C1 segment of cervical spinal cord (tissue), 14 donors: Measurements from ENCODE around the gene ITPR2.
"Not testable (repeated sequence)": the region's sequence is repeated elsewhere in the genome, so short reads cannot be mapped to it uniquely, and the experiment has no call there.

Source experiments
- DNase-seq, 14 donors: peaks; one replicate each; lab custom pipeline; 2025; lab: John Stamatoyannopoulos, UW

ITPR2 gene

DNA sequence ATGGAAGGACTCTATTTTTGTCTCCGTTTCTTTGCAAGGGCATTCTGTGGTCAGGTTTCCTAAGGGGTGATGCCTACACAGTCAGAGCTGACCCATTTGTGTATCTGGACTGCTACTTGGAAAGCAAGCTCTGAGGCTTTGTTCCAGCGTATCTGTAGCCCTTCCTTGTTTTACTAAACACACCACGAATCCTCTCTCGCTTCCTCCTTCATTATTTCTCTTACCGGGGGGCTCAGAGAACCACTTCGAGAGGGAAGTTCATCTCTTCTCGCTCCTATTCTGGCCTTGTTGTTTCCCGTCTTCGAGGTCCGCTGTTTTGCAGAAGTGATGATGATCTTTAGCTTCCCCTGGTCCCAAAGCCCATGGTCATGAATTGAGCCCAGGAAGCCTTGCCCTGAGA lies 472.9 kb downstream of the ITPR2 start:
- peak in 7 of 14 donors; percentile 14 to 62 (median 26) for DNase-seq

DNA sequence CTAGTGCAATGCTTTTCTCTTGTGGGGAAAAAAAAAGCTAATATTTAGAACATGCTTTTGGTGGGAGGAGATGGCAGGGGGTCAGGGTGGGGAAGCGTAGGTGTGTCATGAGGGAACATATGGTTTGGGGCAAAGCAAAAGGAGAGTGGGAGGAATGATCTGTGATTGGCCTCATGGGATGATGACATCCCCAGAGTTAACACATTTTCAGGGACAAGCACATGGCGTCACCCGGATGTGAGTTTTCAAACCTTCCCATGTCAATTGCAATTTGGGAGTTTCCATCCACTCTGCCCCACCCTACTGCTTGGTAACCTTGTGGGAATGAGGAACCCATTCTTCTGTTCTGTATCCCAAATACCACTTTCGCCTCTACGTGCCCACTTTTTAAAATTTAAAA lies 473.4 kb downstream of the ITPR2 start:
- peak in 1 of 14 donors; percentile 10 for DNase-seq

DNA sequence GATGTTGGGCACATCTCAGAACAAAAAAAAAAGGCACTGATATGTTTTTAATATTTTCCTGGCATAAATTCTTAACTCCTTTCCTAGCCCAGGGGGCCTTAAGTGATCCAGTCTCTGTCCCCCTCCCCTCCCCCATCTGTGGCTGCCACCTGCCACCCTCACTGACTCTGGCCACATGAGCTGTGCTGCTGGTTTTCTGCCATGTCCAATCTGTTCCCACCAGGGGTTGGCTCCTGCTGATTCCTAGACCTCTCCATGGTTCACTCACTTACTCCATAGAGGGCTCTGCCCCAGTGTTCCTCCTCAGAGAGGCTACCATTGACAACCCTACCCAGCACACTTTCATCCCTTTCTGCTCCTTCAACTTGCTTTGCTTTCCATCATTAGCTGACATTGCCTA lies 474.3 kb downstream of the ITPR2 start:
- DNase-seq: no peak

DNA sequence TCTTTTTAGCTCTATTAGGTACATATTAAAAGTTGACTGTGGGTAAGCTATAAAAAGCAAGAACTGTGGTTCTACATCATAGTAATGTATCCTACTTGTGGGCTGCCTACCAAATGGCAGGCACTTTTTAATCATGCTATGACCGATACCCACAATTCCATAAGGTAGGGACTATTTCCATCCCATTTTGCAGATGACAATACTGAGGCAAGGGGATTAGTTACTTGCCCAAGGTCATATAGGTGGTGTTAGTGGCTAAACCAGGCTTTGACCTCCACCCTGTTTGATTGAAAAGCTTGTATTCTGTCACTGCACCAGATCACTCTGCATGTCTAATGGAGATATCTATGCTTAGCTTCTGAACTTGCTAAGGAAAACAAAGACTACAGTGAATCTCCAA lies 485.7 kb downstream of the ITPR2 start:
- no peak for DNase-seq

DNA sequence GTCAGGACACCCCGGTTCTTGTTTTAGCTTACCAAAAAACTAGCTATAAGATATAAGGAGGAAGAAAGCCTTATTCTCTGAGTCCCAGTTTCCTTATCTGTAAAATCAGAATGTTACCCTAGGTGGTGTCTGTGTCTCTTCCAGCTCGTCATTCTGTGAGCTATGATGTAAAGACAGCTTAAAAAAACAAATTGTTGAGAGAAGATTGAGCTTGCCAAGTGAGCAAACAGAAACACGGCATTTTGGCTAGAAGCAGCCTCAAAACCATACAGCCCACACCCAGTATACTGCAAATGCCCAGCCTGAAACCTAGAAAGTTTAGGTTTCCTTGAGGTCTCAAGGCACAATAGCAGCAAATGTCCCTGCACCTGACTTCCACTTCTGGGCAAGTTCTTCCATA lies 486.3 kb downstream of the ITPR2 start:
- DNase-seq: no peak

DNA sequence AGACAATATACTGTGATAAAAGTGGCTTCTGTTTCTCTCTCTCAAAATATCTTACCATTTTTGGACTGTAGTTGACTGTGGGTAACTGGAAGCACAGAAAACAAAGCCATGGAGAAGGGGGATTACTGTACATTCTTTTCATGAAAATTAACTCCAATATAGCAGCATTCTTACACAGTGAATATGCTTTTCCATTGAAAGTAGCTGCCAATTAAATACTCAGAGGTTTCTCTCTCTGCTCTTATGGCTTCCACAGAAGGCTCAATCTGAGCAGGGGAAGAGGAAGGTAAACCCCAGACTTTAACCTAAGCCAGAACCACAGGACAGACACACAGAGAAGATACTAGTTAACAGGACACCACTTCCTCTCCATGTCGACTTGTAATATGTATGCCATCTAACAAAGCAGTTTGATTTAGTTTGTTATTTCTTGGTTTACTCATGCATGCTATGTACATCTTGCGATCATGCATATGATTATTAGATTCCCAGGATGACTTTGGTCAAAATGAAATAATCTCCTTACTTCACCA lies 487.5 kb downstream of the ITPR2 start:
- DNase-seq: no peak

DNA sequence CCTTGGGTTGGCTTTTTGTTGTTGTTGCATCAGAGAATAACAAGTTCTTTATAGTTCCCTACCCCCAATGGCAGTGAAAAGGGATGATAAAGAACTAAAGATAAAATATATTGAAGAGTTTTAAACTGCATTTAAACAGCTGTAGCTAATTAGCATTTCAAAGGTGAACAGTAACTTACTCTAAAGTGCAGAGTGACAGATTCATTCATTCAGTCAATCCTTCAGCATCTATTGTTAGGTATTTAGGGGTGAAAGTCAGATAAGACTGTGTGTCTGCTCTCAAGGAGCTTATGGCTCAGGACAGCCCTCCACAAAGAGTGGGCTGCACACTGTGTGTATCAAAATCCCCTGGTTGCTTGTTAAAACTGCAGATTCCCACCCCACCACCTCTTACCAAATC lies 491.5 kb downstream of the ITPR2 start:
- no peak for DNase-seq

DNA sequence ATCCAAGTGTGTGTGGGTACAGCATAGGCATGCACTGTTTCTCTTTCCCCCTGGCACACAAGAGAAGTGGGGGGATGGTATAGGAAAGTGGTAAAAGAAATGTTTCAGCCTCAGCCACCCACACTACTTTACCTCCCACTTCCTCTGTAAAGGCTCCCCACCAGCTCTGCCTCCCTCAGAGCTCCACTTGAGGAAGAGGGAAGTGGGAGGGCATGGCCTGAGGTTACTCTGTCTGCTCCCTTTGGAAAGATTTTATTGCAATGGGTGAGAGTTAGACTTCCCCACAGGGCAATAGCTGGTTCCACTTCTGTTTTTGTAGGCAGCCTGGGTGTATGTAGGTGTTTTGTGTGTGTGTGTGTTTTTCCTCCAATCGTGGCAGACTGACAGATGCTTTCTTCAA lies 492.3 kb downstream of the ITPR2 start:
- peak in 10 of 14 donors; percentile 13 to 66 (median 30) for DNase-seq

DNA sequence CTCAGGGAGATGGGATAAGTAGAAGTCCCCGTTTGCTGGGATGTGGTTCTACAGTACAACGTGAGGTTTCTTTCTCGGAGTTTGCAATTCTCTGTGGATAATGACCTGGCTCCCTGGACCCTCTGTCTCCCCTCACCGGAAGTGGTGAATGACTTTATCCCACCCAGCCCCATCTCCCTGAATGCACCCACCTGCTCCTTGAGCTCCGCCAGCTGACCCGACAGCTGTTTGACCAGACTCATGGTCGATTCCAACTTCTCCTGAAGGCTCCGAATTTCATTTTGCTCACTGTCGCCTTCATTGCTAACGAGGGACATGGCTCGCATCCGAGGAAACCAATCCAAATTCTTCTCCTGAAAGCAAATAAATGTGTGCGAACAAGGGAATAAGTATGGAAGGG lies 493.0 kb downstream of the ITPR2 start:
- no peak for DNase-seq

DNA sequence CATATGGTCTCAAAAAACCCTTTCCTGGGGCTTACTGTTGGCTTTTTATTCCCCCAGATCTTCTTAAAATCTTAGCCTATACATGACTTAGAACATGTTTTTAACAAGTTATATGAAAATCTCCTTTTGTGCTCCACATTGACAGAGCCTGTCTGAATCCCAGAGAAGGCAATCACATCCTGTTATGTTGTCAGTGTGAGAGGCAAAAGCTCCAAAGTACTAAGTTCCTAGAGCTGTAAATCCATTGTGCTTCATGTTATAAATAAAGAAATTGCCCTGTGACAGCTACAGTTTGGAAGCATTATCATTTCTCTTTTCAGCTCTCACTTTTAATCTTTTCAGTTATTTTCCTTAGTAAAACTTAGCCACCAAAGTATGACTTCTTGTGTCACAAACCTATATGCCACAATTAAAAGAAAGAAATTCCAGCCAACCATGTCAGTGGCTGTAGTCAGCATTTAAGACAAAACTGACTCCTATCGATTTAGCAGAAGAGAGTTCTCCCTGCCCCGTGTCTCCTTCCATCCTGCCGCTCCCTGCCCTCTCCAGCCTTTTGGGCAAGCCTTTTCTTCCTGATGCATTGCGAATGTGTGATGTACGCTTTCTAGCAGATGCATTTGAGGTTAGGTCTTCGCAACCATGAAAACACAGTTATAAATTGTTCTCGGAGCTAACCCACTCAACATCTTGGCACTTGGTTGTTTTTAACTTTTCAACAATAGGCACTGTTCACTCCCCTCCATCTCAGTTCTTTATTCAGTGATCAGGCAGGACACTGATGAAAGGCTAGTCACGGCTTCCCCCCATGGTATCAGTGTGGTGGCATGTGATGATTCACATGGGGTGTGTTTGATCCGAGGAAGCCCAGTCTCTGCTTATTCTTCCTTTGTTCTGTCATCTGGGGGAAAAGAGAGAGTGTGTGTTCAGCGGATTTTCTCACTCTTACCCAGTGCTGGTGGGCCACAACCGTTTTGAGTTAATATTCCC lies 494.1 kb downstream of the ITPR2 start:
- DNase-seq: peak in 11 of 14 donors; percentile 58 to 84 (median 74)

DNA sequence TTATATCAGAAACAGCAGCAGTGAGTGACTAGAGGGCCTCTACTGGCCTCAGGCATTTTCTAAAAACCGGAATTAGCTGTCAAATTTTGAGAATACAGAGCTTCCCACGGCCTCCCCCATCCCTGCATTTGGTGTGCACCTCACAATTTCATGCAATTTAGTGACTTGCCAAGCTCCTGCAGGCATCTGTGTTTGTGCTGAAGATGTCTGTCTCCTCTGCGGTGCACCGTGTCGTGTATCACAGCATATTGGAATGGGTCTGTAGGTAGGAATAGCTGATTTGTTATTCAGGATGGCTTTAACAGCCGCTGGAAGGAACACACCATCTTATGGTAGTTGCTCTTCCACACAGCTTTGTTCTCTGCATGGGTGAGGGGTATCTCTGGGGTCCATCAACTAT lies 497.3 kb downstream of the ITPR2 start:
- no peak for DNase-seq

DNA sequence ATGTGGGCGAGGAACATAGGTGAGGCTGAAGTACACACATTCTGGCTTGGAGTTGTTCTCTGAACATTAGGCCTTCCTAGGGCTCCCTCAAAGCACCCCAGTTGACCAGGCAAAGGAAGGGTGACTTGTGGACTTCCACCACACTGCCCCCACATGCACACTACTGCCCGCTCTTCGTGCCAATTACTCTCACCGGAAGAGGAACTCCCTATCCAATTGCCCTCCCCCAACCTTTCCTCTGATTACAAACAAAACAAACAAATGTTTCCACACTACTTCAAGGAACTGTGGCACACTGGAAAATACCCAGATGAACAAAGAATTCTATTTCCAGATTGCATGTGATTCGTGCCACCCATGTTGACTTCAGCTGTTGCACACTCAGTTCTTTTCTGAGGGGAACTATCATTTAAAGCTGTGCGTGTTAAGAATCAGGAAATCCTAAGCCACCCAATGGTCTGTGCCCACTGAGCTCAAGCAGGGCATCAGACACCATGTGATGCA lies 498.3 kb downstream of the ITPR2 start:
- peak in 9 of 14 donors; percentile 16 to 57 (median 38) for DNase-seq

DNA sequence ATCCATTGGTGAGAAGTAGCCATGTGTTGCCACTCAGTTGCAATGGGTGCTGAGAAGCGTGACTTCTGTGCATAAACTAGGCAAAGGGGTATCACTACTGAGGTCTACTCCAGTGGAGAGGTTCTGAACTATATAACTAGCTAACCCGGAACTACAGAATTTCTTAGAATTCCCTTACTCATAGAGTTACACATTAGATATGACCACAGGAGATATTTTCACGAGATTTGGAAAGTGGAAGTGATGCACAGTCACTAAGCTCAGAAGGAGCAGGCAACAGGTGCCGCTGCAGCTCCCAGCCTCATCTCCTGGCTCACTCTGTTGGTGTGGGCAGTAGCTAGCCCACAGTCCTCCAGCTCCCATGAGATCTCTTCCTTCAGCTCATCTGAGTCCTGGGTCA lies 501.0 kb downstream of the ITPR2 start:
- no peak for DNase-seq

DNA sequence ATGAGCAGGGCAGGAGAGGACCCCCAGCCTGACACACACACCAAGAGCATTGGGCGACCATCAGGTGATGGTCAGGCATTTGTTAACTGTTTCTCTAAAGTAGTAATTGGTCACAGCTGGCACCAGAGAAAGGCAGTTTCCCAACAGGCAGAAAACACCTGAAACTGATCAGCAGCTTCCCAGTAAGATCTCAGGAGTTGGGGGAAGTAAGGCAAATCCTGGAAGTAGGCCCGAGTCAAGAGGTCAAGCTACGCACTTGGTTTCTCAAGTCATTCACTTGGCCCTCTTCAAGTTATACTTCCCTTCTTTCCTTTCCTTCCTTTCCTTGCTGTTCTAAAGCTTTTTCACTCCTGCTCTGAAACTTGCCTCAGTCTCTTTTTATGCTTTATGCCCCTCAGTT lies 501.9 kb downstream of the ITPR2 start:
- DNase-seq: no peak

DNA sequence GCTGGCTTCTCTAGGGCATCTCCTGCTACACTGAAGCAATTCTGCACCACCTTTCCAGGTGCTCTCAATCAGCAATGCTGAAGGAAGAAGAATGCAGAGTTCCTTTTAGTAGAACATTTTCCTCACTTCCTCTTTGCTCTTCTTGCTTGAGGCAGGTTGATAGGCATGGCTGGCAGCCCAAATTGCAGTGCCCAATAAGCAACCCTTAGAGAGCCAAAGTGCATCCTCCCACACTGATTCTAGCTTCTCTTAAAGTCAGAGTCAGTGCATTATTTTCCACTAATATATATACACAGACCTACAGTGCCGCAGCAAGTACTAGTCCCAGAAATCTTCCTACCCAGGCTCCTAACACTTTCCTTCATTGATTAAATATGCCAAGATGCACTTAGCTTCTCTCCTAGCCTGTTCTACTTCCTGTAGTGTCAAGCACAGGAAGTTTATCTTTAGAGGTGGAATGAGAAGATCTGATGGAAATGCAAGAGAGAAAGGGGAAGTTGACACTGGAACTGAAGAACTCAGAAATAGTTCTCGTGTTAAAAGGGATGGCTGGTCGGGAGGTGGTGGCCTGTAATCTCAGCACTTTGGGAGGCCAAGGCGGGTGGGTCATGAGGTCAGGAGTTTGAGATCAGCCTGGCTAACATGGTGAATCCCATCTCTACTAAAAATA lies 504.9 kb downstream of the ITPR2 start:
- DNase-seq: no peak

DNA sequence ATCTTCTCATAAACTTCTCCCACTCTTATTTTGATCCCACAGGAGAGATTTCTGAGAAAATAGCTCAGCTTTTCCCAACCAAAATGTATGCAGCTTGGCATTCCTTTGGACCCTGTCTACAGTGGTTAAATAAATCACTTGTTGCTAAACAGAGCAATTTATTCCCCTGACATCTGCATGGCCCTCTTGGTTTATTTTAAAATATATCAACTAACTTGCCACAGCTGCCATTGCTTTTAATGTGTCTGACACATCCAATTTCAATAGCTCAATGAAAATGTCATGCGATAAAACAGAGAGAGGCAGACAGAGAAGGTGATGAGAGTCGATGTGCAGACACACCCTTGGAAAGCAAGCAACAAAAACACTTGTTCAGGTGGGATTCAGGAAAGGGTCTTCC lies 509.3 kb downstream of the ITPR2 start:
- DNase-seq: no peak

DNA sequence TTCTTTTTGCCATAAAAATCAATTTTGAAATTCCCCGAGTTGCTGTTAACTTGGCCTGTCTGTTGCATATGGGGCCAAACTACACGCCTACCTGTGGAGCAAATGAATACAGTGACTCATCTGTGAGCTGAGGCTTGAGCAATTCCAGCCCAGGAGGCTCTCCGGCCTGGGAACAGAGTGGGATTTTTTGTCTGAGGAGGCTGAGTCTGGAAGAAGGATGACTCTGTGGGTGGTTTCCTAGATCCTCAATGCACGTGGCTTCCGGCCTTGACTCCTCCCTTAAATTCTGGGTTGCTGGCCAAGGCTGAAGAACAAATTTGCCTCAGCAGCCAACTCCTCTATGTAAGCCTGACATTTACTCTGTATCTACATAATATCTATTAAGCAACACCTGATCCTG lies 513.5 kb downstream of the ITPR2 start:
- peak in 1 of 14 donors; percentile 39 for DNase-seq

DNA sequence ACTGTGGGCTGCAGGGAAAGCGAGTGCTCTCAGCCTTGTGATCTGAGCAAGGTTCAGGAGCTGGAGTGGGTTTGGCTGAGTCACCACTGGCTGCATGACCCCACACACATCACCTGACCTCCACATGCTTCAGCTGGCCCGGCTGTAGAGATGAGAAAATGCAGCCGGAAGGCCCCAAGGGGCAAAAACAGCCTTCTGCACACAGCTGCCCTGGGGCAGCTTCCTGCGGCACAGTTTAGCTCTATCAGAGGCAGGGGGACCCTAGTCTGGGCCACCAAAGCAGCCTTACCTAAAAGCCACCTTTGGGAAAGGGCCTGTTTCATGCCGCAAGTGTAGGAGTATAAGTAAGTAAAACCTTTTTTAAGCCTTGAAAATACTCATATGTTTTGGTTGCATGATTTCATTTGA lies 514.3 kb downstream of the ITPR2 start:
- peak in 1 of 14 donors; percentile 43 for DNase-seq

DNA sequence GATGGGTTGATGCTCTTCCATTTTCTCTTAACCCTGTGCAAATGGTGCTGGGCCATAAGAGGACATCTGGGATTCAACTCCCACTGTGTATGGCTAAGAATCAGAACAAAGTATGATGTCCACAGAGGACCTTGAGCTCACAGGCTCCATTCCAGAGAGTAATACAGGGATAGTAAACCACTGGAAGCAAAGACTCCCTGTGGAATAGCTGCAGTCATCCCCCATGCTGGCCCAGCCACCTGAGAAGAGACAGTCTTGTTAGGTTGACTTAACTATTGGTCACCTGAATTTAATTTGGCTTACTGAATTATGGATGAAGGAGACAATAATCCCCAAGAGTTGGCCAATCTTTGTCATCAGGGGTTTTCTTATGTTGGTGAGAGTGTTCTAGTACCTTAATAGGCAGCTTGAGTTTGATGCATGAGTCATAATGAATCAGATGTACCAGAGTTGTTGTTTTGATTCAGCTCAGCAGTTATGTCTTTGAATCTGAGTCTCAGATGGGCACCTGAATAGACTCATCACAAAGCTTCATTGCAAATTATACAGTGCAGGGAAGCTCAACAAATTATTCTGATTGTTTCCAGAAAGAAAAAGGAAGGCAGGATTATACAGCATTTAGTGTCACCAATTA lies 514.9 kb downstream of the ITPR2 start:
- DNase-seq: no peak

DNA sequence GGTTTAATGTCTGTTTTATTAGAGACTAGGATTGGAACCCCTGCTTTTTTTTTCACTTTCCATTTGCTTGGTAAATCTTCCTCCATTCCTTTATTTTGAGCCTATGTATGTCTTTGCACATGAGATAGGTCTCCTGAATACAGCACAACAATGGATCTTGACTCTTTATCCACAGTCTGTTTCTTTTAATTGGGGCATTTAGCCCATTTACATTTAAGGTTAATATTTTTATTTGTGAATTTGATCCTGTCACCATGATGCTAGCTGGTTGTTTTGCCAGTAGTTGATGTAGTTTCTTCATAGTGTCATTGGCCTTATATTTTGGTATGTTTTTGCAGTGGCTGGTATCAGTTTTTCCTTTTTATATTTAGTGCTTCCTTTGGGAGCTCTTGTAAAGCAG lies 518.9 kb downstream of the ITPR2 start:
- DNase-seq: not testable (repeated sequence)

DNA sequence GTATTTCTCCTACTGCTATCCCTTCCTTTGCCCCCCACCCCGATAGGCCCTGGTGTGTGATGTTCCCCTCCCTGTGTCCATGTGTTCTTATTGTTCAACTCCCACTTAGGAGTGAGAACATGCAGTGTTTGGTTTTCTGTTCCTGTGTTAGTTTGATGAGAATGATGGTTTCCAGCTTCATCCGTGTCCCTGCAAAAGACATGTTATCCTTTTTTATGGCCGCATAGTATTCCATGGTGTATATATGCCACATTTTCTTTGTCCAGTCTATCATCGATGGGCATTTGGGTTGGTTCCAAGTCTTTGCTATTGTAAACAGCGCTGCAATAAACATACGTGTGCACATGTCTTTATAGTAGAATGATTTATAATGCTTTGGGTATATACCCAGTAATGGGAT lies 522.5 kb downstream of the ITPR2 start:
- not testable (repeated sequence) for DNase-seq

DNA sequence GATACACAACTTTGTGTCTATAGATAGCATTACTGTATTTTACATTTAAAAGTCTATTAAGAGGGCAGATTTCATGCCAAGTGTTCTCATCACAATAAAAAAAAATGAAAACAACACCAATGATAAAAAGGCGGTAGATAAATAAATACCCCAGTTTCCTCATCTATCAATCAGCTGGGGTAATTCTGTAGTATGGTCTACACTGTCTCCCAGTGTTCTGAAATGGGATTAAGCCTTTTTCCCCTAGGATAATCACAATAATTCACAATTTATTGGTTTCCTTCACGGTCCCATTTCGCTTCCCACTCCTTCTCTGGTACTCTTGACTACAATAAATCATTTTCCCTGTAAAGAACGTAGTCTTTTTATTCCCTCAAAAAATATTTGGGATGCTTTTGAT lies 523.4 kb downstream of the ITPR2 start:
- no peak for DNase-seq
